ENCODE measurements around the gene SLC38A7. TPM values are rescaled to one million over a fixed set of nuclear protein-coding genes. Genes with fewer than 3 reads are reported as not detected.

Gene SLC38A7
- total and polyA plus RNA-seq, 2 of the 13 experiments (the other 11 are each of a cell fraction or from before 2014, with no cell fraction given) = 13.2 to 14.1 TPM

GRCh38 chr16:58733671-58734458 lies 49.3 kb upstream of the SLC38A7 start, which contains the start of gene GOT2 (continued):
- no peak for TF ChIP-seq ZUFSP (CRISPR knock-in tag; IDR thresholded peaks at IDR 0.05; ENCODE audit: borderline replicate concordance)
- TF ChIP-seq DPF2 (CRISPR knock-in tag; IDR thresholded peaks at IDR 0.05; ENCODE audit: borderline replicate concordance, low read depth) = no peak
- no peak for TF ChIP-seq ATF1 (CRISPR knock-in tag; IDR thresholded peaks at IDR 0.05)
- peak; percentile 80; the same call in 1 of the 2 replicates for TF ChIP-seq CERS6 (CRISPR knock-in tag; IDR thresholded peaks at IDR 0.05)
- 0 out of 2 replicates have a peak, but pooled peaks have one; percentile 17 for TF ChIP-seq SUZ12 (IDR thresholded peaks at IDR 0.05; ENCODE audit: low read depth, low read length)
- TF ChIP-seq NFKBIZ (CRISPR knock-in tag; IDR thresholded peaks at IDR 0.05) = peak; percentile 76
- peak; percentile 97 for TF ChIP-seq HBP1 (CRISPR knock-in tag; IDR thresholded peaks at IDR 0.05; ENCODE audit: low read depth)
- peak; percentile 14; the same call in 1 of the 2 replicates for TF ChIP-seq ZNF746 (CRISPR knock-in tag; IDR thresholded peaks at IDR 0.05)
- peak; percentile 88 for TF ChIP-seq ZNF274 (CRISPR knock-in tag; IDR thresholded peaks at IDR 0.05)
- TF ChIP-seq, protein P1, sequence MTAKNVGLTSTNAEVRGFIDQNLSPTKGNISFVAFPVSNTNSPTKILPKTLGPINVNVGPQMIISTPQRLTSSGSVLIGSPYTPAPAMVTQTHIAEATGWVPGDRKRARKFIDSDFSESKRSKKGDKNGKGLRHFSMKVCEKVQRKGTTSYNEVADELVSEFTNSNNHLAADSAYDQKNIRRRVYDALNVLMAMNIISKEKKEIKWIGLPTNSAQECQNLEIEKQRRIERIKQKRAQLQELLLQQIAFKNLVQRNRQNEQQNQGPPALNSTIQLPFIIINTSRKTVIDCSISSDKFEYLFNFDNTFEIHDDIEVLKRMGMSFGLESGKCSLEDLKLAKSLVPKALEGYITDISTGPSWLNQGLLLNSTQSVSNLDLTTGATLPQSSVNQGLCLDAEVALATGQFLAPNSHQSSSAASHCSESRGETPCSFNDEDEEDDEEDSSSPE (CRISPR knock-in tag; IDR thresholded peaks at IDR 0.05) = peak; percentile 66
- TF ChIP-seq ZIK1 (CRISPR knock-in tag; IDR thresholded peaks at IDR 0.05; ENCODE audit: borderline replicate concordance, low read depth) = peak; percentile 72; the same call in 1 of the 2 replicates
- TF ChIP-seq ZNF546 (CRISPR knock-in tag; conservative IDR thresholded peaks at IDR 0.05) = peak; percentile 93
- TF ChIP-seq ZSCAN30 (CRISPR knock-in tag; IDR thresholded peaks at IDR 0.05) = peak; percentile 92; the same call in 1 of the 2 replicates
- peak; percentile 81; the same call in 1 of the 2 replicates for TF ChIP-seq ZNF543 (CRISPR knock-in tag; IDR thresholded peaks at IDR 0.05)
- no peak for TF ChIP-seq NCOA5 (CRISPR knock-in tag; IDR thresholded peaks at IDR 0.05)
- TF ChIP-seq RFX3 (CRISPR knock-in tag; IDR thresholded peaks at IDR 0.05) = no peak
- TF ChIP-seq FOSL2 (CRISPR knock-in tag; IDR thresholded peaks at IDR 0.05) = peak; percentile 81
- peak; percentile 63 for TF ChIP-seq MAZ (IDR thresholded peaks at IDR 0.05; ENCODE audit: borderline replicate concordance, low read depth, low read length)
- peak; percentile 87 for TF ChIP-seq MAZ (CRISPR knock-in tag; IDR thresholded peaks at IDR 0.05; ENCODE audit: low read depth)
- TF ChIP-seq, protein P2, sequence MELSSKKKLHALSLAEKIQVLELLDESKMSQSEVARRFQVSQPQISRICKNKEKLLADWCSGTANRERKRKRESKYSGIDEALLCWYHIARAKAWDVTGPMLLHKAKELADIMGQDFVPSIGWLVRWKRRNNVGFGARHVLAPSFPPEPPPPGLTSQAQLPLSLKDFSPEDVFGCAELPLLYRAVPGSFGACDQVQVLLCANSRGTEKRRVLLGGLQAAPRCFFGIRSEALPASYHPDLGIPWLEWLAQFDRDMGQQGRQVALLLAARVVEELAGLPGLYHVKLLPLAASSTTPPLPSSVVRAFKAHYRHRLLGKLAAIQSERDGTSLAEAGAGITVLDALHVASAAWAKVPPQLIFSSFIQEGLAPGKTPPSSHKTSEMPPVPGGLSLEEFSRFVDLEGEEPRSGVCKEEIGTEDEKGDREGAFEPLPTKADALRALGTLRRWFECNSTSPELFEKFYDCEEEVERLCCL (CRISPR knock-in tag; IDR thresholded peaks at IDR 0.05; ENCODE audit: borderline replicate concordance) = no peak

All from HepG2 (cell line).